H9 (cell line): ENCODE results near the gene ATP11B. TPM values are rescaled to one million over a fixed set of nuclear protein-coding genes. Genes with fewer than 3 reads are reported as not detected.

Experiments used
- DNase-seq: peaks from one replicate; pipeline ENCODE4 v3.0.0-alpha.2; 2017
- H2AFZ ChIP-seq: one replicate; pipeline ENCODE4 v1.6.1; 2013; ENCODE audit warnings: mild to moderate bottlenecking, low read length, control low read depth, moderate library complexity
- H2AK5ac ChIP-seq: 2 replicates; pipeline ENCODE4 v1.6.1; 2013; ENCODE audit warnings: low read length, control low read depth, mixed read lengths; ENCODE audit not compliant: insufficient read length
- H2BK120ac ChIP-seq: one replicate; pipeline ENCODE4 v1.6.1; 2013; ENCODE audit warnings: low read depth, mild to moderate bottlenecking, low read length, control low read depth, inconsistent platforms; ENCODE audit not compliant: poor library complexity, severe bottlenecking
- H2BK12ac ChIP-seq: 2 replicates; pipeline ENCODE4 v1.6.1; 2013; ENCODE audit warnings: low read length, control low read depth, mixed read lengths, low read depth; ENCODE audit not compliant: insufficient read length
- H2BK15ac ChIP-seq: 2 replicates; pipeline ENCODE4 v1.6.1; 2013; ENCODE audit warnings: low read depth, low read length, control low read depth
- H2BK20ac ChIP-seq: one replicate; pipeline ENCODE4 v1.6.1; 2013; ENCODE audit warnings: low read depth, mild to moderate bottlenecking, low read length, control low read depth, inconsistent platforms; ENCODE audit not compliant: poor library complexity, severe bottlenecking
- H2BK5ac ChIP-seq: 2 replicates; pipeline ENCODE4 v1.6.1; 2013; ENCODE audit warnings: low read length, control low read depth, mixed read lengths; ENCODE audit not compliant: insufficient read length
- H3K14ac ChIP-seq: 2 replicates; pipeline ENCODE4 v1.6.1; 2013; ENCODE audit warnings: low read length, control low read depth; ENCODE audit not compliant: insufficient read depth
- H3K18ac ChIP-seq: 2 replicates; pipeline ENCODE4 v1.6.1; 2013; ENCODE audit warnings: low read depth, mild to moderate bottlenecking, mixed read lengths, low read length, control low read depth; ENCODE audit not compliant: insufficient read length
- H3K23ac ChIP-seq: 2 replicates; pipeline ENCODE4 v1.6.1; 2013; ENCODE audit warnings: low read length, control low read depth, mixed read lengths, low read depth; ENCODE audit not compliant: insufficient read length
- H3K23me2 ChIP-seq: 2 replicates; pipeline ENCODE4 v1.6.1; 2013; ENCODE audit warnings: low read depth, mild to moderate bottlenecking, mixed read lengths, low read length, control low read depth; ENCODE audit not compliant: insufficient read length, poor library complexity, severe bottlenecking
- H3K27ac ChIP-seq: 2 replicates; pipeline ENCODE4 v1.5.1; 2013; ENCODE audit warnings: low read length, control low read depth, mixed read lengths, low read depth; ENCODE audit not compliant: insufficient read length
- H3K27me3 ChIP-seq: 2 replicates; pipeline ENCODE4 v1.6.1; 2013; ENCODE audit warnings: low read length, control low read depth, inconsistent platforms; ENCODE audit not compliant: insufficient read depth
- H3K4ac ChIP-seq: 2 replicates; pipeline ENCODE4 v1.6.1; 2013; ENCODE audit warnings: low read depth, mild to moderate bottlenecking, control low read depth, inconsistent platforms, low read length, moderate library complexity
- H3K4me1 ChIP-seq: 2 replicates; pipeline ENCODE4 v1.6.1; 2013; ENCODE audit warnings: low read length, control low read depth, inconsistent platforms; ENCODE audit not compliant: insufficient read depth
- H3K4me2 ChIP-seq: 2 replicates; pipeline ENCODE4 v1.6.1; 2013; ENCODE audit warnings: low read length, control low read depth, mixed read lengths; ENCODE audit not compliant: insufficient read length, insufficient read depth
- H3K56ac ChIP-seq: 2 replicates; pipeline ENCODE4 v1.6.1; 2013; ENCODE audit warnings: low read depth, mild to moderate bottlenecking, mixed read lengths, low read length, control low read depth; ENCODE audit not compliant: insufficient read length
- H3K79me1 ChIP-seq: 2 replicates; pipeline ENCODE4 v1.6.1; 2013; ENCODE audit warnings: low read depth, mild to moderate bottlenecking, moderate library complexity, low read length, control low read depth, inconsistent platforms; ENCODE audit not compliant: insufficient read depth, poor library complexity, severe bottlenecking
- H3K79me2 ChIP-seq: 2 replicates; pipeline ENCODE4 v1.6.1; 2013; ENCODE audit warnings: low read length, control low read depth, inconsistent platforms; ENCODE audit not compliant: insufficient read depth
- H3K9ac ChIP-seq: 2 replicates; pipeline ENCODE4 v1.6.1; 2013; ENCODE audit warnings: low read length, control low read depth, mixed read lengths; ENCODE audit not compliant: insufficient read length; ENCODE audit errors: extremely low read depth
- H3K9me3 ChIP-seq: one replicate; pipeline ENCODE4 v1.6.1; 2013; ENCODE audit warnings: low read depth, low read length, inconsistent platforms; ENCODE audit not compliant: control insufficient read depth
- H3T11ph ChIP-seq: one replicate; pipeline ENCODE4 v1.6.1; 2013; ENCODE audit warnings: mild to moderate bottlenecking, low read length, control low read depth, inconsistent platforms
- H4K20me1 ChIP-seq: one replicate; pipeline ENCODE4 v1.6.1; 2013; ENCODE audit not compliant: control insufficient read depth, insufficient read length, insufficient read depth
- H4K5ac ChIP-seq: 2 replicates; pipeline ENCODE4 v1.6.1; 2013; ENCODE audit warnings: low read depth, mild to moderate bottlenecking, mixed read lengths, low read length, control low read depth; ENCODE audit not compliant: insufficient read length
- H4K8ac ChIP-seq: replicated peaks from 2 replicates; pipeline ENCODE4 v1.6.1; 2013; ENCODE audit warnings: low read length, control low read depth, mixed read lengths, low read depth; ENCODE audit not compliant: insufficient read length
- H4K91ac ChIP-seq: 2 replicates; pipeline ENCODE4 v1.6.1; 2013; ENCODE audit warnings: low read depth, mild to moderate bottlenecking, moderate library complexity, mixed read lengths, low read length, control low read depth; ENCODE audit not compliant: insufficient read length
- H3K27ac Mint-ChIP-seq, 3 experiments: 2 replicates in 2 of 3; 3 replicates in 1 of 3; pipeline ENCODE4 v1.8.0; 2020 to 2021; ENCODE audit warnings: mixed read lengths in 3 of 3, mild to moderate bottlenecking in 1 of 3, moderate library complexity in 1 of 3
- H3K27me3 Mint-ChIP-seq: 2 replicates; pipeline ENCODE4 v1.8.0; 2021; ENCODE audit warnings: low read depth, mild to moderate bottlenecking, moderate library complexity, mixed read lengths
- H3K36me3 Mint-ChIP-seq, 3 experiments: 2 replicates in 2 of 3; 3 replicates in 1 of 3; pipeline ENCODE4 v1.8.0; 2020 to 2021; ENCODE audit warnings: low read depth in 3 of 3, mixed read lengths in 3 of 3; ENCODE audit not compliant: insufficient read depth in 1 of 3
- H3K4me1 Mint-ChIP-seq, 2 experiments: 2 replicates each; pipeline ENCODE4 v1.8.0; 2020; ENCODE audit warnings: mixed read lengths in 2 of 2
- H3K4me3 Mint-ChIP-seq, 2 experiments: 2 replicates in 1 of 2; 3 replicates in 1 of 2; pipeline ENCODE4 v1.8.0; 2020 to 2021; ENCODE audit warnings: mild to moderate bottlenecking in 2 of 2, mixed read lengths in 2 of 2, moderate library complexity in 1 of 2
- H3K9me3 Mint-ChIP-seq, 2 experiments: 2 replicates in 1 of 2; 3 replicates in 1 of 2; pipeline ENCODE4 v1.8.0; 2020; ENCODE audit warnings: mild to moderate bottlenecking in 2 of 2, mixed read lengths in 2 of 2, moderate library complexity in 1 of 2
- CTCF ChIP-seq: fragments of 200-600 bp; sonication (generic); conservative IDR thresholded peaks from 3 replicates; pipeline ENCODE4 v1.8.0; 2021; ENCODE audit warnings: antibody characterized with exemption, mild to moderate bottlenecking
- WGBS: extraction: QIAGEN DNeasy Blood & Tissue Kit; methylation state at CpG from one replicate; pipeline ENCODE4 v1.1.7; 2013; ENCODE audit warnings: missing lambda C conversion rate, low lambda C conversion rate, mixed read lengths; ENCODE audit not compliant: insufficient read length; ENCODE audit errors: extremely low coverage; 5-methylcytosine and 5-hydroxymethylcytosine counted together
- total RNA-seq: library from RNA; stranded (reverse); gene quantifications from 2 replicates; pipeline ENCODE4 v1.2.1, GENCODE V29; 2021

The ATP11B gene
- total RNA-seq, 1 experiment from 2014 or later: 30.0 TPM

GRCh38 chr3:182843478-182843877 lies 50.2 kb downstream of the ATP11B start:
- H3K4ac ChIP-seq: no peak overlapping the region
- no CpG with 5 or more reads among the region's 4 CpGs for WGBS
- no peak overlapping the region for H2BK20ac ChIP-seq
- Mint-ChIP-seq H3K9me3 (no peaks in the 10 kb centered on the region), H3K4me1 (no peaks in the 10 kb centered on the region), H3K4me3 (no peak overlapping the region), H3K27ac (no peak overlapping the region), H3K36me3 (peaks cover 3 to 19% (median 9%) of the 10 kb centered on the region in 3 experiments; a peak in 4 of 7 replicates), H3K27me3 (no peaks in the 10 kb centered on the region)
- H3K14ac ChIP-seq: no peak overlapping the region
- H2BK5ac ChIP-seq: no peak overlapping the region
- H4K20me1 ChIP-seq: no peaks in the 10 kb centered on the region
- H3K18ac ChIP-seq: no peak overlapping the region
- no peaks in the 10 kb centered on the region for H3K4me1 ChIP-seq
- no peak for DNase-seq
- H3K23ac ChIP-seq: no peak overlapping the region
- no peak overlapping the region for H4K5ac ChIP-seq
- H4K8ac ChIP-seq: no peak overlapping the region
- H3T11ph ChIP-seq: no peak overlapping the region
- no peaks in the 10 kb centered on the region for H3K23me2 ChIP-seq
- no peak overlapping the region for H2BK120ac ChIP-seq
- no peaks in the 10 kb centered on the region for H3K27me3 ChIP-seq
- no peak overlapping the region for H3K4me2 ChIP-seq
- H2BK12ac ChIP-seq: no peak overlapping the region
- H2AK5ac ChIP-seq: no peak overlapping the region
- H2BK15ac ChIP-seq: no peak overlapping the region
- H3K9me3 ChIP-seq: no peaks in the 10 kb centered on the region
- no peak overlapping the region for H4K91ac ChIP-seq
- H3K56ac ChIP-seq: no peak overlapping the region
- H3K27ac ChIP-seq: no peak overlapping the region
- H3K9ac ChIP-seq: no peak overlapping the region
- H3K79me2 ChIP-seq: no peaks in the 10 kb centered on the region
- no peak for TF ChIP-seq CTCF
- no peak overlapping the region for H2AFZ ChIP-seq
- H3K79me1 ChIP-seq: no peaks in the 10 kb centered on the region
